Prostate gland (tissue), 2 donors: Measurements from ENCODE around the gene PAIP2B. TPM values are rescaled to one million over a fixed set of nuclear protein-coding genes. Genes with fewer than 3 reads are reported as not detected.
A peak's percentile ranks its signal among the peaks of the same experiment; 100 is the strongest.

Experiments
- DNase-seq: peaks from one replicate; pipeline ENCODE4 v3.0.0-alpha.2; 2019; ENCODE audit warnings: low spot score
- H3K27ac ChIP-seq, 2 donors: fragments of 200-600 bp; sonication (generic); 2 replicates each; pipeline ENCODE4 v1.5.1; 2017 to 2019
- H3K27me3 ChIP-seq: fragments of 200-600 bp; sonication (generic); replicated peaks from 2 replicates; pipeline ENCODE4 v1.5.1; 2019; ENCODE audit not compliant: insufficient read depth
- H3K36me3 ChIP-seq, 2 donors: fragments of 200-600 bp; sonication (generic); 1 replicate in 1 of 2; 2 replicates in 1 of 2; pipeline versions ENCODE4 v1.5.1 to v1.8.1; 2017 to 2019
- H3K4me1 ChIP-seq: fragments of 200-600 bp; sonication (generic); replicated peaks from 2 replicates; pipeline ENCODE4 v1.5.1; 2019
- H3K4me3 ChIP-seq, 2 donors: fragments of 200-600 bp; sonication (generic); 2 replicates each; pipeline ENCODE4 v1.5.1; 2017 to 2019
- H3K9me3 ChIP-seq: fragments of 200-600 bp; sonication (generic); 2 replicates; pipeline ENCODE4 v1.5.1; 2017
- CTCF ChIP-seq, 4 experiments: fragments of 200-600 bp in 2 of 4; fragments of 450-650 bp in 2 of 4; sonication (generic) in 2 of 4; IDR thresholded peaks; 1 replicate in 3 of 4; 2 replicates in 1 of 4; pipeline ENCODE4 v1.5.1; 2016 to 2019; ENCODE audit warnings: antibody characterized with exemption in 4 of 4, mild to moderate bottlenecking in 2 of 4, moderate library complexity in 2 of 4
- POLR2A ChIP-seq: fragments of 450-650 bp; IDR thresholded peaks from one replicate; pipeline ENCODE4 v1.6.1; 2016; ENCODE audit warnings: antibody characterized with exemption, mild to moderate bottlenecking
- POLR2AphosphoS5 ChIP-seq: sonication (generic); formaldehyde crosslinking; IDR thresholded peaks from one replicate; pipeline ENCODE4 v1.6.1; 2017; ENCODE audit warnings: antibody characterized with exemption
- WGBS: methylation state at CpG from one replicate; pipeline ENCODE4 v1.1.5; 2018; 5-methylcytosine and 5-hydroxymethylcytosine counted together
- intact Hi-C: fragments of 100-400 bp; cut with DNase I; formaldehyde crosslinking; loops from one replicate; pipeline ENCODE4 v1.14.2; 2022
- total RNA-seq, 2 donors: library from RNA; depleted of rRNA; stranded (reverse); fragments of >200 nt; gene quantifications; one replicate each; pipeline ENCODE4 v1.1.0, GENCODE V29; 2016

PAIP2B gene
- total RNA-seq, 2 donors from 2014 or later, result 5.9 to 12.8 TPM

- Histone ChIP-seq H3K27ac (no peak overlapping the region), H3K4me3 (no peak overlapping the region)
- intact Hi-C loops, result no loop called here
Measured at GRCh38 chr2:71157124-71157793, 69.6 kb downstream of the PAIP2B start.

GRCh38 chr2:71156573-71156972, 70.3 kb downstream of the PAIP2B start:
- intact Hi-C loops, result no loop called here
- Histone ChIP-seq H3K4me1 (no peaks in the 10 kb centered on the region), H3K36me3 (no peaks in the 10 kb centered on the region), H3K27ac (no peak overlapping the region), H3K4me3 (no peak overlapping the region), H3K27me3 (no peaks in the 10 kb centered on the region), H3K9me3 (no peaks in the 10 kb centered on the region)
- DNase-seq, result no peak
- TF ChIP-seq POLR2AphosphoS5, result no peak
- TF ChIP-seq CTCF (IDR thresholded peaks at IDR 0.05), result no peak
- TF ChIP-seq POLR2A, result no peak
- WGBS, result 45% methylated on average over 6 of the region's 6 CpGs

More at GRCh38 chr2:71157124-71157793, 69.6 kb downstream of the PAIP2B start:
- WGBS, result 7% methylated on average over 16 of the region's 16 CpGs
- no peaks in the 10 kb centered on the region for H3K4me1 ChIP-seq
- DNase-seq, result peak; percentile 16
- no peaks in the 10 kb centered on the region for H3K36me3 ChIP-seq
- no peaks in the 10 kb centered on the region for H3K27me3 ChIP-seq
- TF ChIP-seq POLR2AphosphoS5 (no peak), CTCF (IDR thresholded peaks at IDR 0.05) (peak in 3 of 4 experiments; percentile 51 to 56 (median 55)), POLR2A (no peak)
- H3K9me3 ChIP-seq, result no peaks in the 10 kb centered on the region

- Histone ChIP-seq H3K4me3 (no peak overlapping the region), H3K27me3 (no peaks in the 10 kb centered on the region), H3K27ac (no peak overlapping the region), H3K9me3 (no peaks in the 10 kb centered on the region), H3K36me3 (no peaks in the 10 kb centered on the region), H3K4me1 (no peaks in the 10 kb centered on the region)
- WGBS, result 89% methylated on average over 4 of the region's 4 CpGs
- no peak for TF ChIP-seq POLR2A
- TF ChIP-seq CTCF (IDR thresholded peaks at IDR 0.05), result no peak
- no peak for TF ChIP-seq POLR2AphosphoS5
- no peak for DNase-seq
- intact Hi-C loops, result no loop called here
Measured at GRCh38 chr2:71155846-71156245, 71.1 kb downstream of the PAIP2B start.

GRCh38 chr2:71154798-71155197, 72.1 kb downstream of the PAIP2B start:
- Histone ChIP-seq H3K27ac (no peak overlapping the region), H3K4me3 (no peak overlapping the region), H3K4me1 (no peaks in the 10 kb centered on the region), H3K27me3 (no peaks in the 10 kb centered on the region), H3K36me3 (no peaks in the 10 kb centered on the region), H3K9me3 (no peaks in the 10 kb centered on the region)
- DNase-seq, result no peak
- intact Hi-C loops, result no loop called here
- TF ChIP-seq POLR2AphosphoS5 (no peak), POLR2A (no peak), CTCF (IDR thresholded peaks at IDR 0.05) (peak in 1 of 4 experiments; percentile 22)
- 74% methylated on average over 6 of the region's 6 CpGs for WGBS

GRCh38 chr2:71154279-71154678, 72.6 kb downstream of the PAIP2B start:
- H3K4me3 ChIP-seq, result no peak overlapping the region
- H3K27me3 ChIP-seq, result no peaks in the 10 kb centered on the region
- no peaks in the 10 kb centered on the region for H3K4me1 ChIP-seq
- H3K9me3 ChIP-seq, result no peaks in the 10 kb centered on the region
- WGBS, result 87% methylated on average over 8 of the region's 8 CpGs
- peaks cover 0 to 1% of the 10 kb centered on the region in 2 donors for H3K36me3 ChIP-seq
- no peak for DNase-seq
- intact Hi-C loops, result no loop called here
- no peak overlapping the region for H3K27ac ChIP-seq
- TF ChIP-seq POLR2AphosphoS5 (no peak), POLR2A (no peak), CTCF (IDR thresholded peaks at IDR 0.05) (no peak)
